Loucy (cell line): ENCODE data around the gene PLAAT3.
"Not testable (repeated sequence)": the region's sequence is repeated elsewhere in the genome, so short reads cannot be mapped to it uniquely, and the experiment has no call there.

Experiments
- H2AFZ ChIP-seq: fragments of 200-600 bp; sonication (generic); 2 replicates; pipeline ENCODE4 v1.6.0; 2016; ENCODE audit warnings: antibody characterized with exemption, mild to moderate bottlenecking, low read length, moderate library complexity
- H3F3A ChIP-seq: fragments of 200-600 bp; 2 replicates; pipeline ENCODE4 v1.6.0; 2016; ENCODE audit warnings: antibody characterized with exemption, low read depth, mild to moderate bottlenecking
- H3K27me3 ChIP-seq: fragments of 200-600 bp; sonication (generic); 2 replicates; pipeline ENCODE4 v1.6.1; 2014; ENCODE audit warnings: low read length, mild to moderate bottlenecking; ENCODE audit not compliant: insufficient read depth, poor library complexity, severe bottlenecking
- H3K36me3 ChIP-seq: fragments of 200-600 bp; sonication (generic); 2 replicates; pipeline ENCODE4 v1.6.1; 2016; ENCODE audit warnings: low read length; ENCODE audit not compliant: insufficient read depth
- H3K4me1 ChIP-seq: fragments of 200-600 bp; sonication (generic); 2 replicates; pipeline ENCODE4 v1.5.1; 2014; ENCODE audit warnings: low read length, mild to moderate bottlenecking; ENCODE audit not compliant: insufficient read depth, poor library complexity, severe bottlenecking
- H3K4me2 ChIP-seq: fragments of 200-600 bp; sonication (generic); 2 replicates; pipeline ENCODE4 v1.6.0; 2014; ENCODE audit warnings: antibody characterized with exemption, low read length, low read depth, mild to moderate bottlenecking; ENCODE audit not compliant: poor library complexity, severe bottlenecking
- H3K4me3 ChIP-seq: fragments of 200-600 bp; sonication (generic); 2 replicates; pipeline ENCODE4 v1.5.1; 2014; ENCODE audit warnings: low read length, mild to moderate bottlenecking, mixed read lengths; ENCODE audit not compliant: poor library complexity, severe bottlenecking
- H3K79me2 ChIP-seq: fragments of 200-600 bp; sonication (generic); 2 replicates; pipeline ENCODE4 v1.6.1; 2014; ENCODE audit warnings: low read length; ENCODE audit not compliant: insufficient read depth
- H3K9ac ChIP-seq: fragments of 200-600 bp; sonication (generic); 2 replicates; pipeline ENCODE4 v1.6.0; 2014; ENCODE audit warnings: mild to moderate bottlenecking, low read depth, low read length, moderate library complexity; ENCODE audit not compliant: poor library complexity, severe bottlenecking
- H3K9me2 ChIP-seq: fragments of 200-600 bp; sonication (generic); replicated peaks from 2 replicates; pipeline ENCODE4 v1.6.1; 2016; ENCODE audit warnings: low read depth, low read length, mixed read lengths
- H3K9me3 ChIP-seq: fragments of 200-600 bp; sonication (generic); 2 replicates; pipeline ENCODE4 v1.6.1; 2014; ENCODE audit warnings: mild to moderate bottlenecking, antibody characterized with exemption, low read length, low read depth; ENCODE audit not compliant: insufficient read depth
- H4K20me1 ChIP-seq: fragments of 200-600 bp; sonication (generic); 2 replicates; pipeline ENCODE4 v1.6.0; 2014; ENCODE audit warnings: antibody characterized with exemption, low read length, mild to moderate bottlenecking; ENCODE audit not compliant: insufficient read depth, poor library complexity, severe bottlenecking
- CTCF ChIP-seq: fragments of 200-600 bp; sonication (generic); conservative IDR thresholded peaks from 2 replicates; pipeline ENCODE4 v1.5.1; 2014; ENCODE audit warnings: mild to moderate bottlenecking, antibody characterized with exemption, low read length
- EZH2phosphoT487 ChIP-seq: fragments of 200-600 bp; IDR thresholded peaks from 2 replicates; pipeline ENCODE4 v1.6.1; 2018; ENCODE audit warnings: antibody characterized with exemption, mild to moderate bottlenecking, moderate library complexity, borderline replicate concordance

Gene PLAAT3

GRCh38 chr11:63622323-63622722 is 8.1 kb upstream of the PLAAT3 start:
- Histone ChIP-seq H3K4me2 (no peak overlapping the region), H3K4me3 (no peak overlapping the region), H3K27me3 (no peaks in the 10 kb centered on the region), H2AFZ (no peak overlapping the region), H3K9me2 (no peaks in the 10 kb centered on the region), H3K9me3 (no peaks in the 10 kb centered on the region), H3K79me2 (no peaks in the 10 kb centered on the region), H3K4me1 (no peaks in the 10 kb centered on the region), H3K9ac (no peak overlapping the region), H4K20me1 (no peaks in the 10 kb centered on the region), H3K36me3 (peaks cover 4% of the 10 kb centered on the region; the same call in 1 of the 2 replicates), H3F3A (no peaks in the 10 kb centered on the region)
- TF ChIP-seq CTCF (no peak), EZH2phosphoT487 (no peak)

GRCh38 chr11:63621071-63621470 is 6.8 kb upstream of the PLAAT3 start:
- H3K9me2 ChIP-seq = no peaks in the 10 kb centered on the region
- no peak for TF ChIP-seq CTCF
- TF ChIP-seq EZH2phosphoT487 = no peak
- no peaks in the 10 kb centered on the region for H3K36me3 ChIP-seq
- no peaks in the 10 kb centered on the region for H3K9me3 ChIP-seq
- no peaks in the 10 kb centered on the region for H3F3A ChIP-seq
- H3K4me2 ChIP-seq = no peak overlapping the region
- no peak overlapping the region for H2AFZ ChIP-seq
- no peaks in the 10 kb centered on the region for H3K4me1 ChIP-seq
- H4K20me1 ChIP-seq = no peaks in the 10 kb centered on the region
- H3K4me3 ChIP-seq = no peak overlapping the region
- no peaks in the 10 kb centered on the region for H3K79me2 ChIP-seq
- H3K27me3 ChIP-seq = no peaks in the 10 kb centered on the region
- H3K9ac ChIP-seq = no peak overlapping the region

GRCh38 chr11:63619967-63620366 is 5.7 kb upstream of the PLAAT3 start:
- H3K9ac ChIP-seq = no peak overlapping the region
- H3F3A ChIP-seq = no peaks in the 10 kb centered on the region
- no peaks in the 10 kb centered on the region for H3K79me2 ChIP-seq
- no peaks in the 10 kb centered on the region for H3K9me2 ChIP-seq
- TF ChIP-seq CTCF = no peak
- no peak for TF ChIP-seq EZH2phosphoT487
- H3K27me3 ChIP-seq = no peaks in the 10 kb centered on the region
- H3K36me3 ChIP-seq = no peaks in the 10 kb centered on the region
- no peak overlapping the region for H3K4me3 ChIP-seq
- H3K4me1 ChIP-seq = no peaks in the 10 kb centered on the region
- no peaks in the 10 kb centered on the region for H4K20me1 ChIP-seq
- H3K9me3 ChIP-seq = no peaks in the 10 kb centered on the region
- H3K4me2 ChIP-seq = no peak overlapping the region
- H2AFZ ChIP-seq = no peak overlapping the region

- not testable (repeated sequence) for H3K4me2 ChIP-seq, H3K4me3 ChIP-seq, H3K9me2 ChIP-seq, H3K4me1 ChIP-seq, H3K9ac ChIP-seq, H2AFZ ChIP-seq, H3F3A ChIP-seq, H4K20me1 ChIP-seq, H3K9me3 ChIP-seq, H3K36me3 ChIP-seq, H3K79me2 ChIP-seq, H3K27me3 ChIP-seq
Observed at GRCh38 chr11:63617686-63618085, 3.5 kb upstream of the PLAAT3 start.
